Thoracic aorta (tissue), 2 donors: ENCODE data around the gene SLC1A1. TPM values are rescaled to one million over a fixed set of nuclear protein-coding genes. Genes with fewer than 3 reads are reported as not detected.

ENCODE experiments used
- ATAC-seq: fragments of 150-250 bp; one replicate; pipeline ENCODE4 v1.8.0; 2017; ENCODE audit warnings: low read depth; ENCODE audit not compliant: insufficient number of reproducible peaks, low FRiP score
- DNase-seq: peaks from one replicate; pipeline ENCODE4 v3.0.0-alpha.2; 2020; ENCODE audit warnings: low spot score
- H3K27ac ChIP-seq, 2 donors: fragments of 200-600 bp; sonication (generic); 1 replicate in 1 of 2; 2 replicates in 1 of 2; pipeline ENCODE4 v1.5.1; 2016; ENCODE audit warnings: mild to moderate bottlenecking in 2 of 2, moderate library complexity in 2 of 2
- H3K27me3 ChIP-seq: fragments of 200-600 bp; sonication (generic); replicated peaks from 2 replicates; pipeline ENCODE4 v1.6.0; 2016; ENCODE audit warnings: mild to moderate bottlenecking; ENCODE audit not compliant: insufficient read depth
- H3K36me3 ChIP-seq: fragments of 200-600 bp; sonication (generic); one replicate; pipeline ENCODE4 v1.5.1; 2016
- H3K4me1 ChIP-seq, 2 donors: fragments of 200-600 bp; sonication (generic); 1 replicate in 1 of 2; 2 replicates in 1 of 2; pipeline versions ENCODE4 v1.5.1 to v1.6.0; 2016; ENCODE audit warnings: low read depth in 2 of 2, mild to moderate bottlenecking in 1 of 2; ENCODE audit not compliant: control insufficient read depth in 1 of 2
- H3K4me3 ChIP-seq: fragments of 200-600 bp; sonication (generic); 2 replicates; pipeline ENCODE4 v1.5.1; 2016; ENCODE audit warnings: mild to moderate bottlenecking
- H3K9me3 ChIP-seq: fragments of 200-600 bp; sonication (generic); 2 replicates; pipeline ENCODE4 v1.5.1; 2016
- total RNA-seq, 2 donors: library from RNA; depleted of rRNA; stranded (reverse); fragments of >200 nt; gene quantifications; one replicate each; pipeline versions ENCODE4 v1.1.0 to v1.2.3, GENCODE V29; 2016
- TF ChIP-seq, protein P1 (sequence below): fragments of 200-600 bp; sonication (generic); IDR thresholded peaks from one replicate; pipeline ENCODE4 v1.5.1; 2019; ENCODE audit warnings: antibody characterized with exemption

Gene SLC1A1
- total RNA-seq, 2 donors from 2014 or later = 3.7 to 7.3 TPM

DNA sequence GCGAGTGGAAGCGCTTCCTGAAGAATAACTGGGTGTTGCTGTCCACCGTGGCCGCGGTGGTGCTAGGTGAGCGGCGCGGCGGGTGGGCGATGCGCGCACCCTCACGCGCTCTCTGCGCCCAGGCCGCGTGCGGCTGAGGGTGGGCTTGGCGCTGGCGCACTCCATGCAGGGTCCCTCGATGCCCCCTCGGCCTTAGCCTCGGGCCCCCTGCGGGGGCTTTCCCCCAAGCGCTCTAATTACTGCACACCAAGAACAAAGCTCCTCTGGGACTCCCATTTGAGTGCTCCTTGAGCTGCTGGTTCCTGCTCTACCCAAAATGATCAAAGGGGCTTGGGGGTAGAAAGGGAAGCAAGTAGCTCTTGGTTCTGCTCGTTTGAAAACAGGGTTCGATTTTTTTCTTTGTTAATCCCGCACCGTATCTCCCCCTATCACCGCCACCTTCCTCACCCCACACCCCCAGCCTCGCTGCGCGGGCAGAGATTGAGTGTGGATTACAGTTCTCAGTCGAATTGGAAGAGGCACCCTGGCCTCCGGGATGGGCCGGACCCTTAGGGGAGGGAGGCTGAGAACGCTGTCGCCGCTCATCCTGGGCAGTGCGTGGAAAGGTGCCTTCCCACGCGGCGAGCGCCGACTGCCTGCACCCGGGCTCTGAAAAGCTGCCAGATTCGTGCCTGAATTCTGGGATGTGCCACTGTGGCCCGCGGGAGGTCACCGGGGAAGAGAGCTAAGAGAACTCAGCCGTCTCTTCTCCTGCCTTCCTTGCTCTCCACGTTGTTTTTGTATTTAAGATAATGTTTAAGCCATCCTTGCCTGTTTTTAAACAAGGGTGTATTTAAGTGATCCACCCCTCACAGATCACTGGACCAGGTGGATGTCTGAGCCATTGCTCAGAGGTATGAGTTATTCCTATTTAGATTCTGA is 697 bp downstream of the SLC1A1 start:
- ATAC-seq = no peak
- peak overlapping the region; percentile 88 for H3K4me3 ChIP-seq
- DNase-seq = no peak
- TF ChIP-seq, protein P1, sequence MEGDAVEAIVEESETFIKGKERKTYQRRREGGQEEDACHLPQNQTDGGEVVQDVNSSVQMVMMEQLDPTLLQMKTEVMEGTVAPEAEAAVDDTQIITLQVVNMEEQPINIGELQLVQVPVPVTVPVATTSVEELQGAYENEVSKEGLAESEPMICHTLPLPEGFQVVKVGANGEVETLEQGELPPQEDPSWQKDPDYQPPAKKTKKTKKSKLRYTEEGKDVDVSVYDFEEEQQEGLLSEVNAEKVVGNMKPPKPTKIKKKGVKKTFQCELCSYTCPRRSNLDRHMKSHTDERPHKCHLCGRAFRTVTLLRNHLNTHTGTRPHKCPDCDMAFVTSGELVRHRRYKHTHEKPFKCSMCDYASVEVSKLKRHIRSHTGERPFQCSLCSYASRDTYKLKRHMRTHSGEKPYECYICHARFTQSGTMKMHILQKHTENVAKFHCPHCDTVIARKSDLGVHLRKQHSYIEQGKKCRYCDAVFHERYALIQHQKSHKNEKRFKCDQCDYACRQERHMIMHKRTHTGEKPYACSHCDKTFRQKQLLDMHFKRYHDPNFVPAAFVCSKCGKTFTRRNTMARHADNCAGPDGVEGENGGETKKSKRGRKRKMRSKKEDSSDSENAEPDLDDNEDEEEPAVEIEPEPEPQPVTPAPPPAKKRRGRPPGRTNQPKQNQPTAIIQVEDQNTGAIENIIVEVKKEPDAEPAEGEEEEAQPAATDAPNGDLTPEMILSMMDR = no peak
- no peaks in the 10 kb centered on the region for H3K27me3 ChIP-seq
- no peaks in the 10 kb centered on the region for H3K36me3 ChIP-seq
- no peaks in the 10 kb centered on the region for H3K9me3 ChIP-seq
- peaks cover 8 to 11% of the 10 kb centered on the region in 2 donors for H3K4me1 ChIP-seq
- peak overlapping the region; percentile 83 to 85 for H3K27ac ChIP-seq

DNA sequence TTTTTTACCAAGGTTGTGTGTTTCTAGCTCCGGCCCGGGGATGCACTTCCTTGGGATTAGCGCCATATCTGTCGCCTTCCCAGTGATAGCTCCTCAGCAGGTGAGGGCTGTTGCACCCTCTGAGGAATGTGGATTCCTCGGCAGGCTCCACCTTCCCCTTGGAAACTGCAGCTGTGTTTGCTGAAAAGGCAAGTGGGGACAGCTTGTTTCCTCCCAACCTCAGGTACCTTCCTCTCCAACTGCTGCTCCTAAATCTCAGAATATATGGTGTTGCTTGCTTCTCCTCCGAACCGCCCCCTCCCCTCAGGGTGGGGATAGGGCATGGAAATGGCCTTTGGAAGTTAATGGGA is 1.3 kb downstream of the SLC1A1 start:
- TF ChIP-seq, protein P1 = no peak
- DNase-seq (no peak), ATAC-seq (no peak)
- H3K4me3 ChIP-seq = peak overlapping the region; percentile 88
- H3K36me3 ChIP-seq = no peaks in the 10 kb centered on the region
- no peaks in the 10 kb centered on the region for H3K9me3 ChIP-seq
- H3K4me1 ChIP-seq = peaks cover 8 to 11% of the 10 kb centered on the region in 2 donors
- H3K27me3 ChIP-seq = no peaks in the 10 kb centered on the region
- H3K27ac ChIP-seq = no peak overlapping the region

DNA sequence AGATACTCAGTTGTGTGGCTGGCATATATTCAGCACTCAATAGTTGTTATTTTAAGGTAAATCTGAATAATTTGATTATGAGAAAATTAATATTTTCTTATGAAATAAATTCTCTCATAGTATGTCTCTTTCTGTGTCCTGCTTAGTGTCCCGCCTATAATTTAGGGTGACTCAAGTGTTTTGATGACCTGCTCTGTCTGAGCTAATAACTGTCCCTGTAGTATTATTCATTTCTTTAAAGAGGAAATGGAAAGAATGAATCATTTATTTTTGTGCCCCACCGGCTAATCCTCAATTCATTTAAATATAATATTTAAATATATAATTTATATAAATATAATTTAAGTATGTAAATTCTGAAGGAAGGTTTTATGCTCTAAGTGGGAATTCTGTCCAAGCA is 4.1 kb downstream of the SLC1A1 start:
- TF ChIP-seq, protein P1 = no peak
- H3K9me3 ChIP-seq = no peaks in the 10 kb centered on the region
- no peak for DNase-seq
- no peaks in the 10 kb centered on the region for H3K36me3 ChIP-seq
- H3K4me1 ChIP-seq = peaks cover 6 to 11% of the 10 kb centered on the region in 2 donors
- no peak overlapping the region for H3K27ac ChIP-seq
- no peaks in the 10 kb centered on the region for H3K27me3 ChIP-seq
- H3K4me3 ChIP-seq = no peak overlapping the region
- no peak for ATAC-seq

DNA sequence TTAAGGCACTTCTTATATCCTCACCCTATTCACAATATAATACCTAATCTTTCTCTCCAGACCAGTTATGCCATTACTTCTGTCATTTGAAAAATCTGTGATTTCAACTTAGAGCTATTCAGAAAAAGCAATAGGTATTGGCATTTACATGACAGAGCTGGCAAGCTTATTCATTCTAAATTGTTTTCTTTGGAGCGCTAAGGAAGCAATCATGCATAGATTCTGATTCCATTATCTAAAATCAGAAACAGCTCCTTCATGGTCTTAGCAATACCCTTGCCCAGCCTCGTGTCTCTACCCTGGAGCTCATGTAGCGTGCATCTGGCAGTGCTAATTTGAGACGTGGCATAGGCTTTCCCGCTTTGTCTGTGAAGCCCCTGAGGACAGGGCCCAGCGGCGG is 4.5 kb downstream of the SLC1A1 start:
- Histone ChIP-seq H3K27me3 (no peaks in the 10 kb centered on the region), H3K36me3 (no peaks in the 10 kb centered on the region), H3K27ac (no peak overlapping the region), H3K4me3 (no peak overlapping the region), H3K4me1 (peaks cover 6 to 11% of the 10 kb centered on the region in 2 donors), H3K9me3 (no peaks in the 10 kb centered on the region)
- TF ChIP-seq, protein P1 = no peak
- ATAC-seq (no peak), DNase-seq (no peak)

DNA sequence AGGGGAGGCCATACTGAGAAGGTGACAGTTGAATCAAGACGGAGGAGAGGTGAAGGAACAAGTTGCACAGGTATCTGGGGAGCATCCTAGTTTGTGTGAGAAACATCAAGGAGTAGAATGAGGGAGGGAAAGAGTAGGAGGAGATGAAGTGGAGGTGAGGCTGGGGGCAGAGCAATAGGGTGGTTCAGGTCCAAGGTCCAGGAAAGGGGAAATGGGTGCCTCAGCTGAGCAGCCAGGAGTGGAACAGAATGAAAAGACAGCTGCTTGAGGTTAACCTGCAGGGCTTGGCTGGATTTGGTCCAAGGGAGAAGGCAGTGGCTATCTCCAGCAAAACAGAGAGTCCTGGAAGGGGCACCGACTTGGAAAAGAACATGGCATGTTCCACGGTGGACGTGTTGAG is 5.3 kb downstream of the SLC1A1 start:
- no peaks in the 10 kb centered on the region for H3K36me3 ChIP-seq
- ATAC-seq (no peak), DNase-seq (no peak)
- TF ChIP-seq, protein P1 = no peak
- no peak overlapping the region for H3K4me3 ChIP-seq
- H3K9me3 ChIP-seq = no peaks in the 10 kb centered on the region
- H3K27ac ChIP-seq = no peak overlapping the region
- H3K27me3 ChIP-seq = no peaks in the 10 kb centered on the region
- H3K4me1 ChIP-seq = peaks cover 6 to 11% of the 10 kb centered on the region in 2 donors
